ENCODE results near the gene CUBN.

Gene CUBN

DNA sequence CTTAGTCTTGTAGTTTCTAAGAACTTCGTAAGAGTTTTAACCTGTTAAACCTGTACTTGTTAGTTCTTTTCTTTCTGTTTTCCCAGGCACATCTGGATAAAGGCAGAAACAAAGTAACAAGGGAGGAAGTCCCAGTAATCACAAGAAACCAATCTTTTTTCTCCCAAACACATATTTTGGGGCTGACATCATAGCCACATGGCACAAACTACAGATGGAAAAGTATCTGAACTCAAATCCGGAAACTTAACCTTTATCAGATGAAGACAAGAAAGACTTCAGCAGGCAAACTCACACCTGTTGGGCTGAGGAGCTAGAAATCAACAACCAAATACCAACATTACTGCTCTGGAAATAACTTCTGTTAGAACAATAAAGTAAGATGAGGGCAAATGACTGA, 67.1 kb downstream of the CUBN start:
- H3K4me3 ChIP-seq (ENCODE audit: low read length) = no peak overlapping the region
- TF ChIP-seq ZNF274 (IDR thresholded peaks at IDR 0.05; ENCODE audit: low read depth, low read length) = no peak

DNA sequence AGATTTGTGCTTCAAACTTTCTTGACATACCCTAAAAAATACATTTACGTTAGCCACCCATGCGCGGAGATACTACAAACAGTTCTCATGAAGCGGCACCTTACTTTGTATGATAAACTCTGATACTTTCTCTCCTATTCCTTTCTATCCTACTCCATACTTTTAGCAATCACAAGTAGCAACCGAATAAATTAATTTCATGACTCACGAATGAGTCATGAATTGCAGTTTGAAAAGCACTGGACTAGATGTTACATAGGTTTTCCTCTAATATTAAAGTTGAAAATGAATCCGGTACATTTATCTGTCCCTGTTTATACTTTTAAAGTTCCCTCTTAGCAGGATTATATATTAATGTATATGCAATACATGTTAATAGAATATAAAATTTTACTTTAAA, 67.6 kb downstream of the CUBN start:
- no peak for TF ChIP-seq ZNF274 (IDR thresholded peaks at IDR 0.05; ENCODE audit: low read depth, low read length)
- no peak overlapping the region for H3K4me3 ChIP-seq (ENCODE audit: low read length)

DNA sequence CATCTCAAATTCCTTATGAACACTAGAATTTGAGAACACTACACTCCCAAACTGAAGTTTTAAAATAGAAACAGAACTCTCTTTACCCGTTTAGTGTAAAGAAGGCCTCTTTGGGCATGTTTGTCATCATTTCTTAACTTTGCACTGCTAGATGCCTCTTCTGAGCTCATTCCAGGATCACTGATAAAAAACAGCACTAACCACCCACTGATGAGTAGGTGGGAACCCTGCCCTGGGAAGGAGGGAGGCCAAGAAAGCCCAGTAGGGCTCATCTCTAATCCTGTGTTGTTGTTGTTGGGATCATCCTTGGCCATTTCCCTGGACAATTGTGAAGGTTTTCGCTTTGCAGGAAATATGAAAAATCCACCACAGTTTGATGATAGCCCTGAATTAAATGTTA, 68.2 kb downstream of the CUBN start:
- TF ChIP-seq ZNF274 (IDR thresholded peaks at IDR 0.05; ENCODE audit: low read depth, low read length) = no peak
- no peak overlapping the region for H3K4me3 ChIP-seq (ENCODE audit: low read length)

DNA sequence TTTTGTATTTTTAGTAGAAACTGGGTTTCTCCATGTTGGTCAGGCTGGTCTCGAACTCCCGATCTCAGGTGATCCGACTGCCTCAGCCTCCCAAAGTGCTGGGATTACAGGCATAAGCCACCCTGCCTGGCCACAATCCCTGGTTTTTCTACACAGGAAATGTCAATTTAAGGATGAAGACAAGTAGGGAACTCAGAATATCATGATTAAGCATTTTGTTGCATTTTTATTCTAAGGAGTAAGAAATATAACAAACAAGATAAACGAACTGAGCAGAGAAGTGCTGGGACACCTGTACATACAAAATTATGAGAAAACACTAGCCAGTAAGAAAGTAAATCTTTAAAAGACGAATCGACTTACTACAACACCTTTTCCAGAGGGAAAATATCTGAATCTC, 69.3 kb downstream of the CUBN start:
- TF ChIP-seq ZNF274 (IDR thresholded peaks at IDR 0.05; ENCODE audit: low read depth, low read length) = no peak
- no peak overlapping the region for H3K4me3 ChIP-seq (ENCODE audit: low read length)

DNA sequence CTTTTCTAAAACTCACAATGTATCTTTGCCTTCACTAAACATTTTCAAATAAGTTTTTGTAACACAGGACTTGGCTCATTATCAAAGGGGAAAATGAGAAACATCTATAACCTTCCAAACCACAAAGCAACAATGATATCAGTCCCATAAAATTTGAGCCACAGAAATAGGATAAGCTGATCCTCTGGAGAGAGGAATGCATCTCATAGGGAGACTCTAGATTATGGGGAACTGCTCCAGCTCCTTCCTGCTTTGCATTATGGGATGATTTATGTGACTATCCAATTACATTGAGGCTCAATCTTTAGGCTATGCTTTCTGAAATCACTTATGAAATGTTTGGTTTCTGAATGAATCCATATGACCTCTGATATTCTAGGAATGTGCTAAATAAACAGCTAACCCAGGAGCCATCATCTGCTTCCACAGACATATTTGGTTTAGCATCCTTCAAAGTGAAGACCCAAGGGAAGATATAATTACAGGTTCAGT, 70.4 kb downstream of the CUBN start:
- no peak overlapping the region for H3K4me3 ChIP-seq (ENCODE audit: low read length)
- TF ChIP-seq ZNF274 (IDR thresholded peaks at IDR 0.05; ENCODE audit: low read depth, low read length) = no peak

DNA sequence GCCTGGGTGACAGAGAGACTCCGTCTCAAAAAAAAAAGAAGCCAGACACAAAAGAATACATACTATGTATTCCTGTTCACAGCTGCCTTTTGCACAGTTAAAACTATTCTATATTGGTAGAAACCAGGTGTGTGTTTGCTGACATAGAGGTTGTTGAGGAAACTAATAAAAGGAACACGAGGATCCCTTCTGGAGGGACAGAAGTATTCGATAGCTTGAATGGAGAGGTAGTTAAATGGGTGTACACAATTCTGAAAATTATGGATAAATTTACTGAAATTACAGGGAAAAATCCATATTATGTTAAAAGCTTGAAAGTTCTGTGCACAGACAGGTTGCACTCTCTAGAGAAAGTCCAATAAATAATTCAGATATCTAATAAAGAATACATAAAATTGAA, 71.5 kb downstream of the CUBN start:
- TF ChIP-seq ZNF274 (IDR thresholded peaks at IDR 0.05; ENCODE audit: low read depth, low read length) = no peak
- H3K4me3 ChIP-seq (ENCODE audit: low read length) = no peak overlapping the region

DNA sequence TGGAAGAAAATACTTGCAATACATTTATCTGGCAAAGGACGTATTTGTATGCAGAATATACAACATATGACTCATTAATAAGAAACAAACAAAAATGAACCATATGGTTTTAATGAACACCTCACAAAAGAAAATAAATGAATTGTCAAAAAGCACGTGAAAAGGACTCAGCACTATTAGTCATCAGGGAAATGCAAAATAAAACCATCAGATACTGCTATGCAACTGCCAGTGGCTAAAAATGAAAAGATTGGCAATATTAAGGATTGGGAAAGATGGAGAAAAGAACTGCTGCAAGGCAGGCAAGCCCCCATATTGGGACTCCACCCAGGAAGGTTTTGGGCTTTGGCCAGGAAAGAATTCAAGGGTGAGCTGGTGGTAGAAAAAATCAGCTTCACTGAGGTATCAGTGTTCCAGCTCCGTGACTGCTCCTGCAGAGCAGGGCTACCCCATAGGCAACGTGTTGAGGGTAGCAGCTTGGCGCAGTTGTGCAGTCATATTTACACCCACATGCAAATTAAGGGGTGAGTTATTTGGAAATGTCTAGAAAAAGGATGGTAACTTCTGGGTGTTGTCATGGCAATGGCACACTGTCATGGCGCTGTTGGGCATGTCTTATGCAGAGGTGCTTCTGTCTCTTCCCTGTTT, 72.7 kb downstream of the CUBN start:
- no peak overlapping the region for H3K4me3 ChIP-seq (ENCODE audit: low read length)
- no peak for TF ChIP-seq ZNF274 (IDR thresholded peaks at IDR 0.05; ENCODE audit: low read depth, low read length)

DNA sequence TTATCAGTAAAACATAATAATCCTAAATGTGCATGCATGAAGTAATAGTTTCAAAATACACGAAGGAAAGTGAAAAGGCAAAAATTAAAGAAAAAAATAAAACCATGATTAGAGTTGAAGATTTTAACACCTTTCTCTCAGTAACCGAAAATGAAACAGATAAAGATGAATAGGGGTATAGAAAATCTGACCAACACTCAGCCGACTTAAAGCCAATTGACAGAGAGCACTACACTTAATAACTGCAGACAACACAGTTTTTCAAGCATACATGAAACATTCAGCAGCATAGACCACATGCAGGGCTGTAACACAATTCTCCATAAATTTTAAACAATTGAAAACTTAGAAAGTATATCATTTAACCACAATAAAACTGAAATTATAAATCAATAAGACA, 76.1 kb downstream of the CUBN start:
- no peak overlapping the region for H3K4me3 ChIP-seq (ENCODE audit: low read length)
- TF ChIP-seq ZNF274 (IDR thresholded peaks at IDR 0.05; ENCODE audit: low read depth, low read length) = no peak

DNA sequence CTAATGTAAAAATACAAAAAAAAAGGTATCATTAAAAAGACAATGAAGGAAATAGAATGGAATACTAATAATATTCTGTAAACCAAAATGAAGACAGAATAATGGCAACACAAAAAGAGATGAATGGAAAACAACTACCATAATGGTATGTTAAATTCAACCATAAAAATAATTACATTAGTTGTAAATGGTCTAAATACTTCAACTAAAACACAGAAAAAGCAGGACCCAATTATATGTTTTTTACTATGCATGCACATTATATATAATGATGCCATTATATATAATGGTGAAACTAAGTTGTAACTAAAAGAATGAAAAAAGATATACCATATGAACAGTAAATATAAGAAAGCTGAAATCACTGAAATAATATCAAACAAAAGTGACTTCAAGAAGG, 76.5 kb downstream of the CUBN start:
- no peak overlapping the region for H3K4me3 ChIP-seq (ENCODE audit: low read length)
- no peak for TF ChIP-seq ZNF274 (IDR thresholded peaks at IDR 0.05; ENCODE audit: low read depth, low read length)

DNA sequence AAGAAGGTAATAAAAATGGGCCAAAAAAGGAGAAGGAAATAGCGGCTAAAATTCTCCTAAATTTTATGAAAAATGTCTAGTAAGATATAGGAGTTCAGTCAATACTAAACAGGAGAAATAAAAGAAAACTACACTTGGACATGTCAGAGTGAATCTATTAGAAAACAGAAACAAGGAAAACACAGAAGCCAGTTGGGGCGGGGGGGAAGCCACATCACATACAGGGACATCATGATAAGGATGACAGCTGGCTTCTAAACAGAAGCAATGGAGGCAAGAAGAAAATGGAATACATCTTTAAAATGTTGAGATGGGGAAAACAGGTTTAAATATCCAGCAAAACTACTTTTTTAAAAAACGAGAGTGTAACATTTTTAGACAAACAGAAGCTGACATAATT, 77.8 kb downstream of the CUBN start:
- H3K4me3 ChIP-seq (ENCODE audit: low read length) = no peak overlapping the region
- no peak for TF ChIP-seq ZNF274 (IDR thresholded peaks at IDR 0.05; ENCODE audit: low read depth, low read length)

DNA sequence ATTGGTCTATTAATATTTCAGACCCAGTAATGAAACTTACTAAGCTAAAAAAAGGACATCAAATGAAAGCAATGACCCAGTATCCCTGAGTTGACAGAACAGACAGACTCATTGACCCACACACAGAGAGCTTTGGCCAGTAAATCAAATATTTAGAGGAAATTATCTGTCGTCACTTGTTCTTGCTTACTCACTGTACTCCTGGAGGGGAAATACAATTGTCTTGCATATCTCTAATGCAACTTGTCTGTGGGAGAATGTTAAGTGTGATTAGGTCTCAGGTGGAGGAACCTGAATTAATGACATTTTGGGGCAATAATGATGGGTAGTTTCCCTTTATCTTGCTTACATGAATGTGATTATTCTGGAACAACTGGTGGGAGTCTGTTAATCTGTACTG, 80.4 kb downstream of the CUBN start:
- H3K4me3 ChIP-seq (ENCODE audit: low read length) = no peak overlapping the region
- no peak for TF ChIP-seq ZNF274 (IDR thresholded peaks at IDR 0.05; ENCODE audit: low read depth, low read length)

DNA sequence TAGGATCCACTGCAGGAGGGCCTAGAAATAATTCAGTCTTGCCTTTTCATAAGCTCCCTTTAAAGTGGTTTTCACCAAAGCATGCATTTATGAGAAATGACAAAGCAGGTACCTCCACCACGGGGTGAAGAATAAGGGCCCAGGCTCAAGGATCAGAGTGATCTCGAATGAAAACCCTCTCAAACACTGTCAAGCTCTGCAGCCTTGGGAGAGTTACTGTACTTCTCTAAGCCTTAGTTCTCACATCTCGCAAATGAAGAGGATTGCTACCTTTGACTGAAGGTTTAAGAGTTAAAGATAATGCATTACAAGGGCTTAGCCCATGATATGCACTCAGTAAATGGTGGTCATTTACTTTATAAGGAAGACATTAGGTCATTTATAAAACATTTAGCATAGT, 81.7 kb downstream of the CUBN start:
- H3K4me3 ChIP-seq (ENCODE audit: low read length) = no peak overlapping the region
- no peak for TF ChIP-seq ZNF274 (IDR thresholded peaks at IDR 0.05; ENCODE audit: low read depth, low read length)

DNA sequence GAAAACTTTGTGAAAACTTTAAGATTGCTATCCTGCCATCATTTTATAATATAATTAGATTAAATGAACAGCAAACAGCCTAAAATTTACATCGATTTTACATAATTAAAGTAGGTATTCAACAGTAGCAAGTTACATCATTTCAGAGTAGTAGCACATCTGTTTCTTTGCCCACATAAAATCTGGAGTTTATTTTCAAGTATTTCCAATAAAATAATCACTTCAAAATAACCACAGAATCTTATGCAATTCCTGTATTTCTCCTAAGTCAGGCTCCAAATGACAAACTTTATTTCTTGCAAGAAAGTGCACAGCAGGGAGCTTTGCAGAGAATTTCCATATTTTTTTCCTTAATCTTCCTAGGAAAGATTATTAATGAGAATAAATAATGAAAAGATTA, 82.6 kb downstream of the CUBN start:
- no peak for TF ChIP-seq ZNF274 (IDR thresholded peaks at IDR 0.05; ENCODE audit: low read depth, low read length)
- H3K4me3 ChIP-seq (ENCODE audit: low read length) = no peak overlapping the region

DNA sequence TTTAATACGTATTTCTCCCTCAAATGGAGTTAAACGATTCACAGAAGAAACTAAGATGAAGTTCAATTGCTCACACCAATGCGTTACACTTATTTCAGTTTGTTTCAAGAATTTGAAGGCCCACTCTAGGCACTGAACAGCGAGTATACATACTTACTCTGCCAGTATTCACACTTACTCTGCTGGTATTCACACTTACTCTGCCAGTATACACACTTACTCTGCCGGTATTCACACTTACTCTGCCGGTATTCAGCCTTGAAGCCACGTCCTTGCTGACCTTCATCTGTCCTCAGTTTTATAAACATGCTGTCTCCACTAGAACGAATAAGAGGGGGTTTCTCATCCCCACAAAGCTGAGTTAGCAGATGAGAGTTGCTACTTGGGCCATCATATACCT, 86.0 kb downstream of the CUBN start:
- H3K4me3 ChIP-seq (ENCODE audit: low read length) = no peak overlapping the region
- TF ChIP-seq ZNF274 (IDR thresholded peaks at IDR 0.05; ENCODE audit: low read depth, low read length) = no peak

DNA sequence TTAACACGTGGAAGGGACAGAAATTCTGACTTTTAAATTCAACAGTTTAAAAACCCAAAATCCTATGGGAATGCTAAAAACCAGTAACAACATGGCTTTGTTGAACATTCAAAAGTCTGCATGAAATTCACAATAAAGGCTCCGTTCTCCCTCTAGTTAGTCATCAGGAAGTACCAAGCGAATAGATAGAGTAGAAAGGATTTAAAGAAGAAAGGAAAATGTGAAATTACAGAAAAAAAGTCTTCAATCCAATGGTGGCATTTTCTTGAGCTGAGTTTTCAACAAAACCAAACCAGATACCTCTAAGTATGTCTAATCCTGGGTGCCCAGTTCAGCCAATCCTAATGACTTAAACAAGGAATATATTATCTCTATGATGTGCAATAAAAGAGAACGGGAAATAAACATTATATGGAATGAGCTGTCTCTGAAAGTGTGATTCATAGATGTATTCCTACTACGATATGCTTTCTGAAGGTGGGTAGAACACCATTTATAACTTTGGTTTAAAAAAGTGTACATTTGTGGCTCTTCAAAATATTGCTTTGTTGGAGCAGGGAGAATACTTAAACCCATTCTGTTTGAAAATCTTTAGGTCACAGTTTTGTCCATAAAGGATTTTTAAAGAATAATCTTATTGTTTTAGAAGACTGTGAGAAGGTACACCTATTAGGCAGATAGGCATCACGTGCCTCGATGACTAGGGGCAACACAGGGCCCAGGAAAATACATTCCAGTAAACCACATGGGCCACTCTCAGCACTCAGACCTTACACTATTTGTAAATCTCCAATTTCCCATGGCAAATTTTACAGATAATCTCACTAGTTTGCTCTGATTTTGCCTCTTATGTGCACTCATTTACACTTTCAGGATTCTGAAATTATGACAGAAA, 87.7 kb downstream of the CUBN start:
- H3K4me3 ChIP-seq (ENCODE audit: low read length) = no peak overlapping the region
- TF ChIP-seq ZNF274 (IDR thresholded peaks at IDR 0.05; ENCODE audit: low read depth, low read length) = no peak

Data from GM08714 (cell line).